Left ventricle myocardium inferior (tissue), 1 donor: ENCODE measurements around the gene TFG. TPM values are rescaled to one million over a fixed set of nuclear protein-coding genes. Genes with fewer than 3 reads are reported as not detected.
"Not testable (repeated sequence)": the region's sequence is repeated elsewhere in the genome, so short reads cannot be mapped to it uniquely, and the experiment has no call there.

Source experiments
- DNase-seq: peaks from one replicate; pipeline ENCODE4 v3.0.0-alpha.2; 2020
- H3K27ac ChIP-seq: fragments of 200-600 bp; replicated peaks from 2 replicates; pipeline ENCODE4 v1.8.0; 2021
- H3K27me3 ChIP-seq: fragments of 200-600 bp; 2 replicates; pipeline ENCODE4 v1.8.0; 2021; ENCODE audit warnings: low read depth
- H3K36me3 ChIP-seq: fragments of 200-600 bp; 2 replicates; pipeline ENCODE4 v1.8.0; 2021
- H3K4me1 ChIP-seq: fragments of 200-600 bp; 2 replicates; pipeline ENCODE4 v1.8.0; 2021
- H3K4me3 ChIP-seq: fragments of 200-600 bp; 2 replicates; pipeline ENCODE4 v1.8.0; 2021; ENCODE audit warnings: mild to moderate bottlenecking, moderate library complexity
- H3K9me3 ChIP-seq: fragments of 200-600 bp; replicated peaks from 2 replicates; pipeline ENCODE4 v1.8.0; 2021
- intact Hi-C: fragments of 100-400 bp; cut with micrococcal nuclease; formaldehyde crosslinking; loops from one replicate; pipeline ENCODE4 v1.11.0; 2022
- long read RNA-seq: library from polyadenylated mRNA; unstranded; transcript quantifications from one replicate; pipeline ENCODE4 v2.0.0, GENCODE V29; 2021
- total RNA-seq: library from RNA; stranded (reverse); fragmentation: NEBNext Ultra II Directional; extraction: Animal tissue kit (Norgen Biotek cat#: 25700); gene quantifications from one replicate; pipeline ENCODE4 v1.2.1, GENCODE V29; 2021
- TF ChIP-seq, protein P1 (sequence below): fragments of 200-600 bp; IDR thresholded peaks from 2 replicates; pipeline ENCODE4 v1.8.0; 2021; ENCODE audit warnings: antibody characterized with exemption, mild to moderate bottlenecking, borderline replicate concordance
- donor health status: DM: no; HTN: yes; CAD: no; lungs with severe emphysema.

Gene TFG
- total RNA-seq = 114 TPM
- long read RNA-seq, transcript TFG-201 (8 exons, 1,978 nt) = major isoform, 187 of 256 reads
- long read RNA-seq, transcript TFG-204 (8 exons, 1,783 nt) = minor isoform, 42 of 256 reads
- long read RNA-seq, transcript TFG-208 (8 exons, 1,696 nt) = minor isoform, 8 of 256 reads
- long read RNA-seq, partial matches to known transcripts = 4 of 256 reads
- long read RNA-seq, other reads (novel, unspliced or antisense) = 14 of 256 reads

DNA sequence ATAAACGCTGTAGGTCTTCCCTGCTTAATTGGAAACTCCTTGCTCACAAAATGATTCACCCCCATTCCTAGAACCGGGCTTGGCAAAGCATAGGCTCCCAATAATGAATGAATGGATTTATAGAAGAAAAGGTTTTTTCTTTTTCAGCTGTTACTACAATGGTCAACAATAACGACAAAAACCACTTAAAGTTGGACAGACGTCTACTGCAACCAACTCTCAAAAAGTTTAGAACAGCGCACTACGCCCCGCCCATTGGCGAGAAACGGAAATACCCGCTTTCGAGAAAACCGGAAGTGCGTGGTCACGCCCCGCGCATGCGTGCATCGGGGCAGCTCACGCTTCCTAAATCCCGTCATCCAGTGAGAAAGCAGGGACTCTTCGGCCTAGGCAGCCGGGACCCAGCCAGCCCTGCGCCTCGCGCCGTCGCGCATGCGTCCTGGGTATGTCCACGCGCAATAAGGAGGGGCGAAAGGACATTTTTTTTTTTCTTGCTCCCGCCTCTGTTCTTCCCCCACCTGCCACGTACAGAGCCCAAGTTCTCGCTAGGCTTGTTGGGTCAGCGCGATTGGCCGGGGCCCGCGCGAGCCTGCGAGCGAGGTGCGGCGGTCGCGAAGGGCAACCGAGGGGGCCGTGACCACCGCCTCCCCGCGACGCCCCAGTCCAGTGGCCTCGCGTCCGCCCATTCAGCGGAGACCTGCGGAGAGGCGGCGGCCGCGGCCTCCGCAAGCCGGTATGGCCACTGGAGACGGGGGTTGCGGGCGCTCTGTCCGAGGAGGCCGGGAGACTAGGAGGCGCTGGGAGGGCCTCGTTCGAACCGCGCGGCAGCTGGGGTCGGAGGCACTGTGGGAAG is at the start of gene TFG:
Gene TFG, plus strand, starts transcription at position 506 of the 853 bp plus-strand sequence. CDS start 4,192 bp downstream, outside the sequence.
- peaks cover 7% of the 10 kb centered on the region for H3K36me3 ChIP-seq
- no peaks in the 10 kb centered on the region for H3K9me3 ChIP-seq
- peak within 1 kb of the TSS; percentile 82 for H3K4me3 ChIP-seq
- peak within 1 kb of the TSS; percentile 96 for H3K27ac ChIP-seq
- intact Hi-C loops = no loop called here
- DNase-seq = peak; percentile 98
- peaks cover 50% of the 10 kb centered on the region for H3K4me1 ChIP-seq
- peaks cover 8% of the 10 kb centered on the region for H3K27me3 ChIP-seq
- TF ChIP-seq, protein P1, sequence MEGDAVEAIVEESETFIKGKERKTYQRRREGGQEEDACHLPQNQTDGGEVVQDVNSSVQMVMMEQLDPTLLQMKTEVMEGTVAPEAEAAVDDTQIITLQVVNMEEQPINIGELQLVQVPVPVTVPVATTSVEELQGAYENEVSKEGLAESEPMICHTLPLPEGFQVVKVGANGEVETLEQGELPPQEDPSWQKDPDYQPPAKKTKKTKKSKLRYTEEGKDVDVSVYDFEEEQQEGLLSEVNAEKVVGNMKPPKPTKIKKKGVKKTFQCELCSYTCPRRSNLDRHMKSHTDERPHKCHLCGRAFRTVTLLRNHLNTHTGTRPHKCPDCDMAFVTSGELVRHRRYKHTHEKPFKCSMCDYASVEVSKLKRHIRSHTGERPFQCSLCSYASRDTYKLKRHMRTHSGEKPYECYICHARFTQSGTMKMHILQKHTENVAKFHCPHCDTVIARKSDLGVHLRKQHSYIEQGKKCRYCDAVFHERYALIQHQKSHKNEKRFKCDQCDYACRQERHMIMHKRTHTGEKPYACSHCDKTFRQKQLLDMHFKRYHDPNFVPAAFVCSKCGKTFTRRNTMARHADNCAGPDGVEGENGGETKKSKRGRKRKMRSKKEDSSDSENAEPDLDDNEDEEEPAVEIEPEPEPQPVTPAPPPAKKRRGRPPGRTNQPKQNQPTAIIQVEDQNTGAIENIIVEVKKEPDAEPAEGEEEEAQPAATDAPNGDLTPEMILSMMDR = no peak

DNA sequence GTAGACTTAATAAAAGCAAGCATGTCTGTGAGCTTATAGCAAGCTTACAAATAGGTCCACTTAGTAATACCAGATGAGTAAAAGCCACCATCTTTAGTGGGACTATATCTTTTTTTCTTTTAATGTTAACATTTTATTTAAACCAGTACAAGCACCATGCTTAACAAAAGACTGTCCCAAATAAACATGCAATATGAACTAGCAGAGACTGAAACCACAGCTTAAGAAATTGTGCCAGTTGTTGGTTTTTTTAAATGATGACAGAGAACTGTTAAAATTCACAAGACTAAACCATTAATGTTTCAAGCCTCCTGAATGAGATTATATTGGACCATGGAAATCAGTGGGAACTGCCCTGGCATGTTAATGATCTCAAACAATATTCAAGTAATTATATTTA is 48.0 kb upstream of the TFG start:
- H3K4me1 ChIP-seq, intact Hi-C loops, H3K27ac ChIP-seq, DNase-seq, H3K27me3 ChIP-seq, H3K4me3 ChIP-seq, H3K9me3 ChIP-seq, H3K36me3 ChIP-seq: not testable (repeated sequence)

DNA sequence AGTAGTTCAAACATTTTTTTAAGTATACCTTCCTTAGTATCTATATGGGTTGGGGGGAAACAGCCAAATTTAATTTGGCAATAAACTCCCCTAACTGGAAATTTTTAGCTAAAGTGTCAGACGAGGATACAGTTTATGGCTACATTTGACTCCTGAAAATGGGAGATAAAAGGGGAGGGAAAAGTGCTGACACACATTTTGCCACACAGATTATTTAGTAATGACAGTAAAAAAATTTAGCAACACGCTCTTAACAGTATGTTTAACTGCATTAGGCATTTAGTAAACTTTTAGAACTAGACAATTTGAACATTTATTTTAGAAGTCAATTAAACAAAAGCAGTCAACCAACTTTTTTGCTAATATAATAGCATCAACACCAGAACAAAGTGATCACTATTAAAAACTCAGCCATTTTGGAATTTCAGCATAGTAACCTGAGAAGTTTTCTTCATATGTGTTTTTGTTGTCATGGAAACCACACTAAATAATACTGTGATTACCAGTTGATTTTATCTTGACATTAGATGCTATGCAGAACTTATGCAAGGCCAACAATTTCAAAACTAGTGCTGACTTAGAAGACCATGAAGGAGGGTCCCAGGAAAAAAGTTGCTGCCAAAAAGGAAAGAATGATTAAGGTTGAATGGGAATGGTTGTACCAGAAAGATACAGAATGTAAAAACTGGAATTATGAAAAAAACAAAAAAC is 47.0 kb upstream of the TFG start:
- H3K4me3 ChIP-seq = no peak overlapping the region
- no peaks in the 10 kb centered on the region for H3K36me3 ChIP-seq
- H3K9me3 ChIP-seq = peaks cover 2% of the 10 kb centered on the region
- intact Hi-C loops = no loop called here
- no peaks in the 10 kb centered on the region for H3K4me1 ChIP-seq
- DNase-seq = no peak
- peaks cover 4% of the 10 kb centered on the region for H3K27me3 ChIP-seq
- TF ChIP-seq, protein P1 = no peak
- H3K27ac ChIP-seq = no peak overlapping the region

DNA sequence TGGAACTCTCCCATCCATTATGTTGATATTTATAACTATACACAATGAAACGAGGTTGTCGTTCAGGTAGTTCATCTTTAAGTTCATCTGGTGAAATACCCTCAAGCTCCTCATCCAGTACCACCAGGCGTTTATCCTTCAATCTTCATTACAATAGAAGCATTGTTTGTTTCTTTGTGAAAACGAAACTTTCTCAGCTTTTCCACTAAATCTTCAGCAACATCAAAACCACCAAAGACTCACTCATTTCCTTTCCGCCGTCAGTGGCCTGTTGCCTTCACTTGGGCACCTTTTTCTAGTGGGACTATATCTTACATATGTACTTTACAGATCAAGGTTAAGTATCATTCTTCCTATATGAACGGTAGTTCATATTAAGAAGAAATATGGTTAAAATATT is 44.1 kb upstream of the TFG start:
- H3K4me3 ChIP-seq = no peak overlapping the region
- intact Hi-C loops = no loop called here

DNA sequence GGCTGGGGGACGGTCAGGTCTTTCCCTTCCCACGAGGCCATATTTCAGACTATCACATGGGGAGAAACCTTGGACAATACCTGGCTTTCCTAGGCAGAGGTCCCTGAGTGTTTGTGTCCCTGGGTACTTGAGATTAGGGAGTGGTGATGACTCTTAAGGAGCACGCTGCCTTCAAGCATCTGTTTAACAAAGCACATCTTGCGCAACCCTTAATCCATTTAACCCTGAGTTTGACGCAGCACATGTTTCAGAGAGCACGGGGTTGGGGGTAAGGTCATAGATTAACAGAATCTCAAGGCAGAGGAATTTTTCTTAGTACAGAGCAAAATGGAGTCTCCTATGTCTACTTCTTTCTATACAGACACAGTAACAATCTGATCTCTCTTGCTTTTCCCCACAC is 42.6 kb upstream of the TFG start:
- H3K4me3 ChIP-seq, H3K4me1 ChIP-seq, DNase-seq, H3K27ac ChIP-seq, H3K36me3 ChIP-seq, intact Hi-C loops, H3K27me3 ChIP-seq: not testable (repeated sequence)
- peaks cover 26% of the 10 kb centered on the region for H3K9me3 ChIP-seq

More for the DNA sequence above, 44.1 kb upstream of the TFG start:
- TF ChIP-seq, protein P1 = no peak
- H3K36me3 ChIP-seq = no peaks in the 10 kb centered on the region
- DNase-seq = no peak
- H3K4me1 ChIP-seq = no peaks in the 10 kb centered on the region
- peaks cover 2% of the 10 kb centered on the region for H3K27me3 ChIP-seq
- H3K27ac ChIP-seq = no peak overlapping the region
- H3K9me3 ChIP-seq = peaks cover 11% of the 10 kb centered on the region

DNA sequence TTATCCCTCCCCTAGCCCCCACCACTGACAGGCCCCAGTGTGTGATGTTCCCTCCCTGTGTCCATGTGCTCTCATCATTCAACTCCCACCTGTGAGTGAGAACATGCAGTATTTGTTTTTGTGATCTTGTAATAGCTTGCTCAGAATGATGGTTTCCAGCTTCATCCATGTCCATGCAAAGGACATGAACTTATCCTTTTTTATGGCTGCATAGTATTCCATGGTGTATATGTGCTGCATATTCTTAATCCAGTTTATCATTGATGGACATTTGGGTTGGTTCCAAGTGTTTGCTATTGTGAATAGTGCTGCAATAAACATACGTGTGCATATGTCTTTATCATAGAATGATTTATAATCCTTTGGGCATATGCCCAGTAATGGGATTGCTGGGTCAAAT is 42.0 kb upstream of the TFG start:
- H3K27ac ChIP-seq, H3K4me1 ChIP-seq, DNase-seq, H3K36me3 ChIP-seq, H3K27me3 ChIP-seq, intact Hi-C loops, H3K4me3 ChIP-seq: not testable (repeated sequence)
- peaks cover 32% of the 10 kb centered on the region for H3K9me3 ChIP-seq

DNA sequence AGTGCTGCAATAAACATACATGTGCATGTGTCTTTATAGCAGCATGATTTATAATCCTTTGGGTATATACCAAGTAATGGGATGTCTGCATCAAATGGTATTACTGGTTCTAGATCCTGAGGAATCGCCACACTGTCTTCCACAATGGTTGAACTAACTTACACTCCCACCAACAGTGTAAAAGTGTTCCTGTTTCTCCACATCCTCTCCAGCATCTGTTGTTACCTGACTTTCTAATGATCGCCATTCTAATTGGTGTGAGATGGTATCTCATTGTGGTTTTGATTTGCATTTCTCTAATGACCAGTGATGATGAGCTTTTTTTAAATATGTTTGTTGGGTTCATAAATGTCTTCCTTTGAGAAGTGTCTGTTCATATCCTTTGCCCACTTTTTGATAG is 38.3 kb upstream of the TFG start:
- DNase-seq, intact Hi-C loops, H3K27ac ChIP-seq, H3K4me1 ChIP-seq, H3K27me3 ChIP-seq, H3K36me3 ChIP-seq, H3K4me3 ChIP-seq: not testable (repeated sequence)
- H3K9me3 ChIP-seq = peaks cover 32% of the 10 kb centered on the region
